NCI-H446 treated with DMSO at 0.1 percent for 48 hours (cell line): ENCODE measurements around the gene CACNA2D2.
A peak's percentile ranks its signal among the peaks of the same experiment; 100 is the strongest.

Experiments
- DNase-seq: peaks from one replicate; lab custom pipeline; 2025; lab: John Stamatoyannopoulos, UW

CACNA2D2 gene

DNA sequence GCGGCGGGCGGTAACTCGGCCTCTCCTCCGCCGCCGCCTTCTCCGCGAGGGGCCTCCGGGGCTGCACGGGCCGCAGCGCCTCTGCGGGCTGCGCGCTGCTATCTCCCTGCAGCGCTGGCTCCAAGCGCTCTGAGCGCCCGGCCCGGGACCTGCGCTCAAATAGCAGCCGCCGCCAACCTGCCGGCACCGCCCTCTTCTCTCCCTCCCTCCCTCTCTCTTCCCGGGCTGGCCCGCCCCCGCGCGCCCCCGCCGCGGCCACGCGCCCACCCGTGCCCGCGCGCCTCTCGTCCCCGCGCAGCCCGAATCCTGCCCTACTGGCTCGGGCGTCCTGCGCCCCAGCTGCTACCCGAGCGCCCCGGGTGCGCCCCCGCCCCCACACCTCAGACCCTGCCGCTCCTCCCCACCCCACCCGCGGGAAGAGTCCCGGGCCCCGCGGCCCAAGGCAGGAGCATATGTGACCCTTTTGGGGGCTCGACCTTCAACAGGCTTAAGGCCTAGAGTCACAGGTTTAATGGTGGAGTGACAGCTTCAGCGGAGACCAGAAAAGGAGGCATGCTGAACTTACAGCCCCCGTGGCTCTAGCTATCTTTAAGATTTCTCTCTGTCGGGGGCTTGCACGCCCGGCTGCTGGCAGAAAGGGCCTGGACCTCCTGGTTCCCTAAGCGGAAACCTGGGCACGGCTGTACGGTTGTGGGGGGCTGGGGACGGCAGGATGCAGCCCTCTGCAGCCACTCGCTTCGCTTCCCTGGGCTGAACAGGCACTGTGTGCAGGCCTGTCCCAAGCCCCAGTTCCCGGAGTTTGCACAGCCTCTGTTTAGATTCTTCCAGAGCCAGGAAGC is at the start of gene CACNA2D2:
TSS of gene CACNA2D2 (minus strand) at position 131 of the 839 bp plus-strand sequence. CDS start 211 bp downstream, outside the sequence.
- DNase-seq: no peak

- no peak for DNase-seq
Observed at GRCh38 chr3:50552598-50552997, 49.2 kb upstream of the CACNA2D2 start.

DNA sequence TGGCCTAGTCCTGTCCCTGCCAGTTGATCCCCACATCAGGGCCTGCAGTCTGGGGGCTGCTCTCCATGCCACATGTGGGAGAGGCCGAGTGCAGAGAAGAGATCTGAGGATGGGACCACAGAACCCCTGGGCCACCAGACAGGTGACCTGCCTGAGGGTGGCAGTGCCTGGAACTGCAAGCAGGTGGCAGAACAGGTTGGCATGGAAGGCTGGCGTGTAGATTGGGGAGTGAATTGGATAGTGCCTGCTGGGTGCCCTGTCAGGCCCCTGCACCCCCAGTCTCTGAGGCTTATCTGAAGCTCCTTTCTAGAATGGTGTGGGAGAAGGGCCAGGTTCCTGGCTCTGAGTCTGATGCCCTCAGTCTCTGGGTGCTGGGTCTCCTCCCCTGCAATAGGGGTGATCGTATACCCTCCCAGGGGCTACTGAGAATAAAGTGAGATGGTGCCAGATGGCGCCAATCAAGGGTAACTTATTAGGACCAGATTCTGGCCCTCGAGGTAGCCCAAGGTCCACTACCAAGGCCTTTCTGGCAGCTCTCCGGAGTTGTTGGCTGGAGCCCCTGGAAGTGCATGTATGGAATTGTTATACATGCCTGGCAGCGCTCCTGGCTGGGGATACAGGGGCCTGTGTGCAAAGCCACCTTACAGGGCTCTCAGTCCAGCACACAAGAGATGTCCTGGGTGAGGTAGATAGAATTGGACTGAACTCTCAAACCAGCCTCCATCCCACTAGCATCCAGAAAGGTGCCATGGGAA is 48.4 kb upstream of the CACNA2D2 start:
- no peak for DNase-seq

DNA sequence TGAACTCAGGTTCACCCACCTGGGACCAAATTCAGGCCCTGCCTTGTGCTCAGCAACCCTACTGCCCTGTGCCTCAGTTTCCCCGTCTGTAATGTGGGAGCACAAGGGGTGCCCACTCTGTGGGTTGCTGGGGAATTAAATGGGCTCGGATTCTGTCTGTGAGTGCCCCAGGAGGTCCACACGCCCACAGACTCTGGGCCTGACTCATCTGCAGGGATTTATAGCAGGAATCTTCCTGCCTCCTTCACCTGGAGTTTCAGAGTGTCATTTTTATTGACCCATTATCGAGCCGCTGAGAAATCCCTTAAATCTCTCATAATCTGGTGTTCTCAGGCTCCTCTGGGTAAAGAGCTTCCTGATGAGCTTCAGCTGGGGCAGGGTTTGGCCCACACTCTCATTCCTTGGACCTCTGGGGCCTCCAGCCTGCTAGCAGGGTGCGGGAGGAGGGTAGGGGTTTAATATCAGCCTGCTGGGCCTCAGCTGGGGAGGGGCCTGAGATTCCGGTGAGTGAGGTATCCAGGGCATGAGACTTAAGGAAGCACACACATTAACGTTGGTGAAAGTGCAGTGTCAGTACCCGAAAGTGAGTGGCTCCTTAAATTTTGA is 47.7 kb upstream of the CACNA2D2 start:
- DNase-seq: no peak

DNA sequence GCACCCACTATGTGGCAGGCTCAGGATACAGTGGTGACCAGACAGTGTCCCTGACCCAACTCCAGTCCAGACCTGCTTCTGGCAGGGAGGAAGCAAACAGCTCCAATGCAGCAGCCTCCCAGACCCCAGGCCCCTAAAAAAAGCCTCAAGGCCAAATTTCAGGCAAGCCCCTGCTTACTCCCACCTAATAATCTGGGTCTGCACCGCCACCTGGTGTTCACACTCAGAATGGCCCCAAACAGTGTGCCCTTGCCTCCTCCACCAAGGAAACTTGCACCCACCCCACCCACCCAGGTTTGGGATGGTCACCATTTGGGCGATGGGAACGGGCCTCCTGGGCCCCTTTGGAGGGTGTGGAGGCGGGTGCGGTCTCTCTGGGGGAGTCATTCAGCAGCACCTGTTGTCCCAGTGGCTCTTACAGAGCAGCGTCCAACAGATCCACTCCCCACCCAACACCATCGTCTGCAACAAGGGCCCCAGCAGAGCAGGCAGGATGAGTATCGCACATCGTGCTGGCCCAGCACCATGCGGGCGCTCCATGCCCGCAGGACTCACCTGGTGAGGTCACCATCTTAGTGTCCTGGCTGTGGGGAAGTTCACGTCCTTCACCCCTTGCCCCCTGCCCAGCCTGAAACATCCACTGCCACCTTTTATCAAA is 46.8 kb upstream of the CACNA2D2 start:
- DNase-seq: no peak

DNA sequence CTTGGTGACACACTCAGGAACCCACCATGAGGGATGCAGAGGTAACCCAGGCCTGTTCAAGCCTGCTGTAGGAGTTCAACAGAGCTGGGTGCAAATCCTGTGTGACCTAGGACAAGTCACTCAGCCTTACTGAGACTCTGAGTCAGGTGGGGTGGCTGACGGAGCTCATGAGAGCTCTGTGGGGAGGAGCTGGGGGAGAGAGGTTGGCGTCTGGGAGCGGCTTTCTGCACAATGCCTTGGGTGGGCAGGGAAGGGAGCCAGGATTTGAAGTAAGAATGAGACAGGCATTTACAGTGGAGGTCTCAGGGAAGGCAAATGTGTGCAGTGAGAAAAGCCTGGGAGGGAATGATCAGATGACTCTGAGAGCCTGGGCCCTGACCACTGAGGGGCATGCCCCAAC is 45.8 kb upstream of the CACNA2D2 start:
- DNase-seq: no peak

GRCh38 chr3:50545781-50546180 is 42.3 kb upstream of the CACNA2D2 start:
- no peak for DNase-seq

- DNase-seq: peak; percentile 11
Observed at GRCh38 chr3:50542177-50543034, 39.0 kb upstream of the CACNA2D2 start.

- no peak for DNase-seq
Observed at GRCh38 chr3:50539356-50540286, 36.2 kb upstream of the CACNA2D2 start.

DNA sequence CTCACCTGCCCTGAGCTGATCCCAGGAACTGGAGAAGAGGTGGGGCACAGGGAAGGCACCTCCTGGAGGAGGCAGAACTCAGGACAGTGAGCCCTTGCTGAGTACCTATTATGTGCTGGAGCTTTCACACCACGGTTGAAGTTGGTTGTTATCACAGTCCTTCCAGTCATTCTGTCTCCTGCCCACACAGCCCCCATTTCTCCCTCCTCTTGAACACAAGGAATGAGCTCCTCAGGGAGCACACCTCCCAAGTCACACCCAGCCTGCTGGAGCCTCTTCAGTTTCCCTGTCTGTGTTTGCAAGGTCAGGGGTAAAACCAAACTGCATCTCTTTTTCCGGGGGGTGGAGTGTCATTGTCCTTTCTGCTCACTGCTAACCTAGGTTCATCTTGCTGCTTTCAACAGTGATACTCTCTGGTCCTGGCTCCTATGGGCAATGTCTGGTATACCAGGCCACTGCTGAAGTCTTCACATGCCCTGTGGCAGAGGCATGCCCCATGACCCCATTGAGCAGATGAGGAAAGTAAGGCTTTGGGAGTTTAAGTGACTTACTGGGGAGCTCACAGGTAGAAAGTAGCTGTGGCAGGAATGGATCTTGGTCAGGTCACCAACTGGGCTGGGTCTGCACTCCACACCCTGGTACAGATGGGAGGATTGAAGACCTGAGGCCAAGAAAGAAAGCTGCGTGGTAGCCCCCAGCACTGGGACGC is 34.1 kb upstream of the CACNA2D2 start:
- no peak for DNase-seq

GRCh38 chr3:50536471-50537180 is 33.2 kb upstream of the CACNA2D2 start:
- no peak for DNase-seq

- DNase-seq: no peak
Observed at GRCh38 chr3:50534681-50535330, 31.4 kb upstream of the CACNA2D2 start.

- DNase-seq: no peak
Observed at GRCh38 chr3:50533807-50534461, 30.5 kb upstream of the CACNA2D2 start.

GRCh38 chr3:50533316-50533715 is 29.9 kb upstream of the CACNA2D2 start:
- no peak for DNase-seq

GRCh38 chr3:50532062-50532705 is 28.8 kb upstream of the CACNA2D2 start:
- DNase-seq: no peak

DNA sequence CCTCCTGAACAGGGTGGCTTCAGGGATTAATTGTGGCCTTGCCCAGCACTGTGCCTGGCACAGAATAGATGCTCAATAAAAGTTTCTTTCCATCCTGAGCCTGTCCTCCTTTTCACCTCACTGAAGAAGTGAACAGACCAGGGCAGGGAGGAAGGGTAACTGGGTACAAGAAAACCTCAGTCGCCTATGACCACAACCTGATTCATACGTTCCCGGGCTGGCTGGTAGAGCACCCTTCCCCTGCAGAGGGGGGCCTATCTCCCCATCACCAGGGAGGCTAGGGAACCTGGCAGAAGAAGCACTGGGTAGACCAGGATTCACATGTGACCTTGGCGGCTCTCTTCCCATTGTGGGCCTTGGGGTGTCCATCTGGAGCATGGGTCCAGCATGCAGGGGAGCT is 27.8 kb upstream of the CACNA2D2 start:
- no peak for DNase-seq
